GM13976 (cell line): ENCODE results near the gene CNN3.

Experiments used
- DNase-seq: peaks from one replicate; pipeline ENCODE4 v3.0.0; 2012; ENCODE audit warnings: low spot score
- CTCF ChIP-seq: IDR thresholded peaks from 2 replicates; pipeline ENCODE4 v1.5.1; 2012; ENCODE audit warnings: borderline replicate concordance, mild to moderate bottlenecking; ENCODE audit not compliant: insufficient read depth; ENCODE audit errors: extremely low read depth, missing control alignments, control extremely low read depth
- in situ Hi-C: fragments of 300-500 bp; cut with MboI; formaldehyde crosslinking; loops from one replicate; pipeline ENCODE4 v1.12.0; 2022; ENCODE audit warnings: low sequenced_read_pairs, mixed read lengths, inconsistent platforms; ENCODE audit not compliant: unreplicated experiment

Gene CNN3

GRCh38 chr1:94873520-94874351, 53.2 kb downstream of the CNN3 start:
- TF ChIP-seq CTCF, result no peak
- in situ Hi-C loops, result loop anchor here (25.0 kb wide), 1 partner anchor 364 kb away; the partner anchor contains the start of gene RWDD3
- no peak for DNase-seq

GRCh38 chr1:94872771-94873495, 54.0 kb downstream of the CNN3 start:
- TF ChIP-seq CTCF, result no peak
- no peak for DNase-seq
- in situ Hi-C loops, result loop anchor here (25.0 kb wide), 1 partner anchor 364 kb away; the partner anchor contains the start of gene RWDD3

GRCh38 chr1:94871031-94871430, 55.9 kb downstream of the CNN3 start:
- DNase-seq, result no peak
- no peak for TF ChIP-seq CTCF
- in situ Hi-C loops, result loop anchor here (25.0 kb wide), 1 partner anchor 366 kb away; the partner anchor contains the start of gene RWDD3

GRCh38 chr1:94866164-94866807, 60.6 kb downstream of the CNN3 start:
- TF ChIP-seq CTCF, result no peak
- DNase-seq, result no peak
- in situ Hi-C loops, result loop anchor here (25.0 kb wide), 1 partner anchor 371 kb away; the partner anchor contains the start of gene RWDD3

GRCh38 chr1:94865360-94865759, 61.5 kb downstream of the CNN3 start:
- TF ChIP-seq CTCF, result no peak
- no peak for DNase-seq
- in situ Hi-C loops, result loop anchor here (25.0 kb wide), 1 partner anchor 372 kb away; the partner anchor contains the start of gene RWDD3

- TF ChIP-seq CTCF, result no peak
- in situ Hi-C loops, result loop anchor here (5.0 to 25.0 kb wide), 2 partner anchors 172 to 372 kb away; partner anchors contain the start of gene RWDD3
- no peak for DNase-seq
Observed at GRCh38 chr1:94864821-94865220, 62.1 kb downstream of the CNN3 start.
